ENCODE results near the gene GRB10. TPM values are rescaled to one million over a fixed set of nuclear protein-coding genes. Genes with fewer than 3 reads are reported as not detected.

The GRB10 gene
- polyA plus RNA-seq, 1 donor from 2014 or later, result 78.4 TPM

GRCh38 chr7:50653126-50653864, 129.4 kb downstream of the GRB10 start:
- Histone ChIP-seq H4K20me1 (ENCODE audit: insufficient read depth) (no peaks in the 10 kb centered on the region), H3K27me3 (ENCODE audit: insufficient read depth, low read depth, low read length) (no peaks in the 10 kb centered on the region), H3K9me2 (ENCODE audit: insufficient read depth, low read length) (no peaks in the 10 kb centered on the region), H3K9me3 (ENCODE audit: low read length) (no peaks in the 10 kb centered on the region), H3K4me2 (ENCODE audit: low read length) (no peak overlapping the region), H3F3A (ENCODE audit: insufficient read depth, low read length, poor library complexity, severe bottlenecking) (no peaks in the 10 kb centered on the region), H3K27ac (ENCODE audit: low read length) (no peak overlapping the region), H3K9ac (ENCODE audit: low read length) (no peak overlapping the region), H3K79me2 (replicated peaks; ENCODE audit: insufficient read depth, low read length) (no peaks in the 10 kb centered on the region), H3K4me3 (ENCODE audit: low read length) (no peak overlapping the region), H3K36me3 (ENCODE audit: insufficient read depth, low read length) (peaks cover 5% of the 10 kb centered on the region), H2AFZ (ENCODE audit: low read depth, low read length) (no peak overlapping the region)
- TF ChIP-seq TAF1 (IDR thresholded peaks at IDR 0.05; ENCODE audit: low read depth), result no peak
- no peak for TF ChIP-seq REST (IDR thresholded peaks at IDR 0.05; ENCODE audit: borderline replicate concordance)
- no peak for TF ChIP-seq CTCF (IDR thresholded peaks at IDR 0.05; ENCODE audit: poor library complexity, severe bottlenecking)
- no peak for TF ChIP-seq RAD21 (conservative IDR thresholded peaks at IDR 0.05)
- no peak for TF ChIP-seq EZH2 (IDR thresholded peaks at IDR 0.05; ENCODE audit: borderline replicate concordance, insufficient read depth, low read length, poor library complexity, severe bottlenecking)
- no peak for TF ChIP-seq MXI1 (conservative IDR thresholded peaks at IDR 0.05; ENCODE audit: poor library complexity, severe bottlenecking)
- TF ChIP-seq EP300 (conservative IDR thresholded peaks at IDR 0.05; ENCODE audit: poor library complexity, severe bottlenecking), result no peak
- TF ChIP-seq SMC3 (conservative IDR thresholded peaks at IDR 0.05; ENCODE audit: poor library complexity), result no peak
- TF ChIP-seq POLR2AphosphoS5 (IDR thresholded peaks at IDR 0.05), result no peak

- Histone ChIP-seq H3K27me3 (ENCODE audit: insufficient read depth, low read depth, low read length) (no peaks in the 10 kb centered on the region), H3K9me2 (ENCODE audit: insufficient read depth, low read length) (no peaks in the 10 kb centered on the region), H3K4me2 (ENCODE audit: low read length) (no peak overlapping the region), H3K9me3 (ENCODE audit: low read length) (no peaks in the 10 kb centered on the region), H3K36me3 (ENCODE audit: insufficient read depth, low read length) (peaks cover 5% of the 10 kb centered on the region), H3F3A (ENCODE audit: insufficient read depth, low read length, poor library complexity, severe bottlenecking) (no peaks in the 10 kb centered on the region), H3K79me2 (replicated peaks; ENCODE audit: insufficient read depth, low read length) (no peaks in the 10 kb centered on the region), H2AFZ (ENCODE audit: low read depth, low read length) (no peak overlapping the region), H3K9ac (ENCODE audit: low read length) (no peak overlapping the region), H3K4me3 (ENCODE audit: low read length) (no peak overlapping the region), H3K27ac (ENCODE audit: low read length) (no peak overlapping the region), H4K20me1 (ENCODE audit: insufficient read depth) (no peaks in the 10 kb centered on the region)
- no peak for TF ChIP-seq CTCF (IDR thresholded peaks at IDR 0.05; ENCODE audit: poor library complexity, severe bottlenecking)
- no peak for TF ChIP-seq MXI1 (conservative IDR thresholded peaks at IDR 0.05; ENCODE audit: poor library complexity, severe bottlenecking)
- TF ChIP-seq SMC3 (conservative IDR thresholded peaks at IDR 0.05; ENCODE audit: poor library complexity), result no peak
These were observed 130.1 kb downstream of the GRB10 start for GRCh38 chr7:50652400-50653125.
